Colon (tissue), 2 donors: ENCODE data around the gene CSF1R.

Experiments
- FAIRE-seq: peaks from 2 replicates; lab custom pipeline; 2012; peaks lifted over from hg19 to GRCh38; lab: Jason Lieb, UNC
- donor health status: control.
- donor health status: control.

Gene CSF1R

DNA sequence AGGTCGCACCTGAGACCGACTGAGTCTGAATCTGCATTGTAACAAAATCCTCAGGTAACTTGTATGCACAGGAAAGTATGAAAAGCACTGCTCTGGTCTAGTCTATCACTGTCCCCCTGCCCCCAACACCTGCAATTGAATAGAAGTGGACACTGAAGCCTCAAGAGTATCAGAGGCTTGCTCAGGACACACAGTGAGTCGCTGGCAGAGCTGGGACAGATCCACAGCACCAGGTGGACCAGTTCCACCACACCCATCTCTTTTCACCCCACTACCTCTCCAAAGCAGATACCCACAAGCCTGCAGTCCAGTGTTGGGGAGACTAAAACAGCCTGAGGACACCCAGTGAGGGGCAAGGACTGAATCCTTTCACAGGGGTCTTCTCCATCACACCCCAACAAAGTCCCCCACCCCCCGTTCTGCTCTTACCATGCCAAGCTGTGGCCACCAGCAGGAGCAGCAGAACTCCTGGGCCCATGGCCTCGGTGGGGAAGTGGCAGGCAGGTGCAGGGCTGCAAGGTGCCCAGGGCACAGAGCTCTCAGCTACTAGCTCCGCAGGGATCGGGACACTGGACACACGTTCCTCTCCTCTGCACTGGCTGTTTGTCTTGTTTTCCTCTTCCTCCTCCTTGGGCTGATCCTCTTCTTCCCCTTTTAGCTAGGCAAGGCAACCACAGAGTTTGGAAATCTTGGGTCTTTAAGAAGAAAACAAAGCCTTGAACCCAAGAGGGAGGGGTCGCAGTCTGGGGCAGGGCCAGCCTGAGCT is at the start of gene CSF1R:
TSS of gene CSF1R (minus strand) at position 605 of the 766 bp plus-strand sequence. CDS start at position 478, 127 bp downstream.
- no peak for FAIRE-seq

DNA sequence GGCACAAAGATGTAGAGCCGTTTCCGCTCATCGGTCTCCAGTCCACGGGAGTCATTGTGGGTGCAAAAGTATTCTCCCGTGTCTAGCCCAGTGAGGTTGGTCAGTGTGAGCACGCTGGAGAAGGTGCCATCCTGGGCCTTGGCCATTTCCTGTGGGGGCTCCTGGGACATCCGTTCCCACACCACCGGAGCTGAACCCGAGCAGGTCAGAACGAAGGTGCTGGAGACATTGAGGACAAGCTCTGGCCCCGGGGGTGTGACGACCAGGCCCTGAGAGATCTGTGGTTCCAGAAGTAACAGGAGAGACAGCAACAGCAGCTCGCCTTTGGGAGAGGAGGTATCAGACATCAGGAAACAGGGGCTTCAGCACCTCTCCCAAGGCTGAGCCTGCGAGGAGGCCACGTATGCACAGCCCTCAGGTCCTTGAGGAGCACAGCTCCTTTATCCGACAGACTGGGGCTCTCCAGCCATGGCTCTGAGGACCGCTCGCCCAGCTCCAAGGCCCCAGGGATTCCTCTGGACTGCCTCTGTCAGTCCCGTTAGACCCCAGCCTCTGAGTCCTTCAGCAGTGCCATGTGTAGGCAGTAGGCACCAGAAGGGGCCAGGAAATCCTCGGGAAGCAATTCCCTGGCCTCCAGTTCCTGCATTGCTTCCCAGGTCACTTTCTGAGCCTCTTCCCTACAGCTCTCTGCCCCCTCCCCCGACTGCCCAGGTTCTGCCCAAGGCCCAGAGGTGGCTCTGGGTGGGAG is 49.4 kb upstream of the CSF1R start:
- FAIRE-seq, result no peak

DNA sequence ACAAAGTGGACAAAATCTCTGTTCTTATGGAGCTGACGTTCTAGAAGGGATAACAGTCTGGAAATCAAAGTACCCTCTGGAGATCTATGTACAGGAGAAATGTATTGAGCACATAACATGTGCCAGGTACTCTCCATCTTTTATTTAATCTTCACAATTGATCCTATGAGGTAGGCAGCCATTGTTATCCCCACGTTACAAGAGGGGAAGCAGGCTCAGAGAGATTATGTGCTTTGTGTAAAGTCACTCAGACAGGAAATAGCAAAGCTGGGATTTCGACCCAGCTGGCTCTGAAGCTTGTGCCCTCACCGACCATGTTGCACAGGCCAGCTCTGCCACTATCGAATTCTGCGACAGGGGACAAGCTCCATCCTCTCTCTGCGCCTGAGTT is 47.8 kb upstream of the CSF1R start:
- no peak for FAIRE-seq

DNA sequence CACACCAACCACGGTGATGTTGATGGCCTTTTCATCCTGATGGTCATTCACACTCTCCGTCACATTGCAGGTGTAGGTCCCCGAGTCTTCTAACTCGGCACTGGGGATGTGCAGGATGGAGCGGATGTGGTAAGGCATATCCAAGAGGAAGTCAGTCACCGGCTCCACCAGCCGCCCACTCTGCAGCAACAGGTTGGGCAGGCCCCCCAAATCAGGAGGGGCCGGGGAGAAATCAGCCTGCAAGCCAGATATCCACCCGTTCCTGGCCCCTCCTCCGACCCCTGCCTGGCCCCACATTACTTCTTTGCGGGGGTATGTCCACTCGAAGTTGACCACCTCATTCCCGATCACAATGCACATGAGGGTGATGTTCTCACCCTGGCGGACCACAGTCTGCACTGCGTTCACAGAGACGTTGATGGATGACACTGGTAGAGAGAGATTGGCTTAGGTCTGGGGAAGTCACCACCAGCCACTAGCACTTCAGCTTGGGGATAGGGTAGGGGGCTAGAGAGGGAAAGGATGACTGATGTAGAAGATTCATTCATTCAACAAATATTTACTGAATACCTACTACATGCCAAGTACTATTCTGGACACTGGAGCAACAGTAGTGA is 47.3 kb upstream of the CSF1R start:
- FAIRE-seq, result no peak

DNA sequence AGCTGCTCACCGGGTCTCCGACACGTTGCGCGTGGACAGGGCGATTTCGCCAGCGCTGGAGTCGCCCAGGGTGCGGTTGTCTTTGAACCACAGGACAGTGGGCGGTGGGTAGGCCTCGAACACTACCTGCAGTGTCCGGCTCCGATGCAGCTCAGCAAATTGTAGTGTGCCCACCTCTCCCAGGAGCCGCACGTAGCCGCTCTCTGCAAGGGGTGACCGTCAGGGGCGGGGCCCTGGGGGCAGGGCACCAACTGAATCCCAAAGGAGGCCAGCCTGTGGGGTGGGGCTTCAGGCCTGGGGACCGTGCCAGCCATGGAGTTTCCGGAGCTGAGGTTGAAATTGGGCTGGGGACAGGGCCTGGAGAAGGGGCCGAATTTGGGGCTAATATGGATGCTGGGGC is 46.4 kb upstream of the CSF1R start:
- FAIRE-seq, result no peak

DNA sequence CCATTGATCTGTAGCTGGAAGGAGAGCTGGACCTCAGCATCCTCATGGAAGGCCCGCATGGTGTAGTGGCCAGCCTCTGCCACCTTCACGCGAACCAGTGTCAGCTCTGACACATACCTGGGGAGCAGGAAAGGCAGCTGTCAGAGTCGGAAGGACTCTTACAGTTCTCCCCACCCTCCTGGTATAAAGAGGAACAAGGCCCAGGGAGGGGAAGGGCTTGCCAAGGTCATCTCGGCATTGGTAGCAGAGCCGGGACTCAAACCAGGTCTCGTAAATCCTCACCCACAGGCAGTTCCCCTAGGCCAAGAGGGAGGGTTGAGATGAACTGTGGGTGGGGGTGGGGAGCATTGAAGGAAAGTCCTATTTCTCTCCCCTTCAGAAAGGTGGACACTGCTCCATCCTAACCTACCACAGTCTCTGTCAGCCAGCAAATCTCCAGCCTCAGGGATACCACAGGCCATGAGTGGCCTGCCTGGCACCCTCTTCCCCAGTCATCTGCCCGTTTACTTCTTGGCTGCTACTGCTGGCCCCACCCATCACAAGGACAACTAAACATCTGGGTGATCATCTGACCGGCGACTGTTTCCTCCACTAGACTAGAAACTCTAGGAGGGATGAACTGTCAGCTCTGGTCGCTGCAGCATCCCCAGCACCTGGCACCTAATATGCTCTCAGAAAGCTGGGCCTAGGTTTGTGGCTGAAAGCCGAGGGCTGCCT is 45.8 kb upstream of the CSF1R start:
- no peak for FAIRE-seq

DNA sequence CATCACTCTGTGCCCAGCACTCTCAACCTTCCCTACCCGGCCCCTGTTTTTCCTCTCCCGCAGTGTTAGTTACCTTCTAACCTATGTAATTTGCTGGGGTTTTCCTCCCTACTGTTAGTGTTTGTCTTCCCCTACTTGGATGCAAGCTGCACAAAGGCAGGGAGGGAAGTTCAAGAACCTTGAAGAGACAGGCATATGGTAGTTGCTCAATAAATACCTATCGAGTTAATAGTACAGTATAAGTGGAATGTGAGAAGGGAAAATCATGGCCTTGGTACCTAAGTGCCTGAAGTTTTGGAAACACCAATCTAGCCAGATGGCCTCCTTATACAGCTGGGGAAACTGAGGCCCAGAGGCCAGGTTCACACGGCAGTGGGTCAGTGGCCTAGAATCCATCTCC is 45.1 kb upstream of the CSF1R start:
- FAIRE-seq, result no peak

DNA sequence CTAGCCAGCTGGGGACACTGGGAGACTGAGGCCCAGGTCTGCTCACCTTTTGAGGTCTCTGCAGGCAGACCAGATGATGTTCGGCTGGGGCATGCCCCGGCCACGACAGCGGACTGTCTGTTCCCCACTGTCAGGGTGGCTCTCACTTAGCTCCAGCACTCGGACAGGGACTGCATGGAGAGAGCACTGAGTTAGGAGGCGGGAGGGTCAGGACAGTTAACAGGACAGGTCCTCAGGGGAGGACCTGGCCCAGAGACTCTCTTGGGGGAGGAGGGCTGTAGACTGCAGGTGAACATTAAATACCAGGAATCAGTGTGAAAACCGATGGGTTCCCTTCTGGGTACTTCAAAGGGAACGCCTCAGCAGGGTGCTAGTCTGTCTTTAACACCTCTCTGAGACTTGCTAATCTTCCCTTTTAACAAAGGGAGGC is 44.2 kb upstream of the CSF1R start:
- no peak for FAIRE-seq

DNA sequence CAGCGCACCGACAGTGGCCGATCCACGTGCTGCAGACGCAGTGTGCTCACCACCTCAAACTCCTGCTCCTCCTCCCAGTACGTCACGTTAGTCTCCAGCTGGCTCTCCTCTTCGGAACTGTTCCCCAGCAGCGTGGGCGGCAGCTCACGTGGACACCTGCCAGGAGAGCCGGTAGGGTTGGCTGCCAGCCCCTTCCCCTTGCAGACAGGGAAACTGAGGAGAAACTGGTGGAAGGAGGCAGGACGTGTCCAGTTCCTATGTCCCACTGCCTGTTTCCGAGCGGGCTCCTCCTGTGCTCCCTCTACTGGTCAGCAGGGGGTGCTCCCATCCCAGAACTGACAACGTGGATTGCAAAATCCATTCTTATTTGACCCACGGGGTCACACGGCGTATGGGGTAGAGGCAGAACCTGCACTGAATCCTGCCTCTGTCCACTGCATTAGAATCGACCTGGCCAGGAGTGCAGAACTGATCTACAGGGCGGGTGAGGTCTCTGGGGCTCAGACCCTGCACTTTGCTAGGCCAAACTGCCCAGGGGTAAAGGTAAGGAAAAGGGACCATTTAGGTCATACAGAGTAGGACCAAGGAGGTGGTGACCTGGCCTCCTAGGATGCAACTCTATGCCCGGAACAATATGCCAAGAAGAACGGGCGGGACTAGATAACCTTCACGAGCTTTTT is 43.6 kb upstream of the CSF1R start:
- FAIRE-seq, result no peak

DNA sequence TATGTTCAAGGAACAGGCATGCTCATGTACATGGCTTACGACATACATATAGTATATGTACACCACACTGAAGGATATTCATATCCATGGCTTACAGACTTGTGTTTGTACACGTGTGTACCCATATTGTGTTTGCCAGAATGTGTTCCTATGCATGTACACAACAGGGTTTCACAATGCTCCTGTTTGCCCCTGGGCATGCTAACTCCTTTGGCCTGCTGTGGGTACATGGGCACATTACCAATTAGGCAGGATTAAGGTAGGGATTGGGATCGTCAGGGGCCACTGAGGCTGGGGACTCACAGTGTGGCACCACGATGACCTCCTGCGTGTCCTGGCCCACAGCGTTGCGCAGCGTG is 43.1 kb upstream of the CSF1R start:
- no peak for FAIRE-seq

DNA sequence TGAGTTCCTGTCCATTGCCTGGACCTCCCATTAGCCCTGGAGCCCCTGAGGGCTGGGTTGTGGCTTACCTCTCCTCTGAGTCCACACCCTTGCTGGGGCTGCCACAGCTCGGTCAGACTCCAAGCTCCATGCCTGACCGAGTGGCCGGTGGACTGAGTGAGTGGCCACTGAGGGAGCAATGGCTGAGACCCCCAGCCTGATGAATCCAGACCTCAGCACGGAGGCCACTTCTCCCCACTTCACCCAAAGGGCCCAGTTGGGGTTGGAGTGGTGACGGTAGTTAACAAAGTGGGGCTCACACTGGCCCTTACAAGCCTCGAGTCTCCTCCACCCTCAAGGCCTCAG is 40.5 kb upstream of the CSF1R start:
- no peak for FAIRE-seq

DNA sequence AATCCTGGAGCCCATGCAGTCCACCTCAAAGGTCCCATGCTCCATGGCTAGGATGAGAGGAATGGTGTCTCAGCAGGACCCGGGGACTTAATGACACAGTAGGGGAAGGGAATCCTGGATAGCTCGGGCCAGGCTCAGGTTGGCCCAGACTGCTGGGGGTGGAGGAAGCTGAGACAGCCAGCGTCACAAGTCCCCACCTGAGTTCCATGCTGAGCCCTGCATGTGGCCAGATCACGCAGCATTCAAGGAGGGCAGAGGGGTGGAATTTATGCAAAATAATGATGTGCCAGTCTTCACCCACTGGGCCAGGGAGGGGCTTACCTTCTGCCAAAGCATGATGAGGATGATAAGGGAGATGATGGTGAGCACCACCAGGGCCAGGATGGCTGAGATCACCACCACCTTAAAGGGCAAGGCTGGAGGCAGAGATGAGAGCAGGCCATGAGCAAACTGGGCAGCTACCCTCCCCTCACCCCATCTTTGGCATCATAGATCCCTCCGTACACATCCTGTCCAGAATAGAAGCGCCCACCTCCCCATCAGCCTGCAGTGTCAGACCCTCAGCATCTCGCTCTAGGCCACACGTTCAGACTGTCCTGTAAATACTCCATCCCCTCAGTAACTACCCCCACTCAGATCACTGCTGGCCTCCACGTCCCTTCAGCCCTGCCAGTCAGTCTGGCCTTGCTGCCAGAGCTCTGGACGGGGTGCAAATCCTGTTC is 40.0 kb upstream of the CSF1R start:
- FAIRE-seq, result no peak

DNA sequence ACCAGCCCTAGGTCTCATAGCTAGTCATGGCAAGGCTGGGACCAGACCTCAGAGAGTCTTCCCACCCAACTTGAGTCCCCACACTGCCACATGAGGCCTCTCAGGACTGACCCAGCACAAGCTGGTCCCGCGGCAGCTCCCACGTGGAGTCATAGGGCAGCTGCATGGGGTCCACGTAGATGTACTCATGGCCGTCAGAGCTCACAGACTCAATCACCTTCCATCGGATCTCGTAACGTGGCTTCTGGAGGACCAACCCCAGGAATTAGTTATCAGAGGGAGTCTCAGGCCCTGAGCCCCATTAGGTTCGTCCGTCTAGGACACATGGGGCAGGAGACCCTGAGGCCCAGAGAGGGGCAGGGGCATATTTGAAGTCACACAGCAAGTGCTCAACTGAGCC is 39.0 kb upstream of the CSF1R start:
- no peak for FAIRE-seq

DNA sequence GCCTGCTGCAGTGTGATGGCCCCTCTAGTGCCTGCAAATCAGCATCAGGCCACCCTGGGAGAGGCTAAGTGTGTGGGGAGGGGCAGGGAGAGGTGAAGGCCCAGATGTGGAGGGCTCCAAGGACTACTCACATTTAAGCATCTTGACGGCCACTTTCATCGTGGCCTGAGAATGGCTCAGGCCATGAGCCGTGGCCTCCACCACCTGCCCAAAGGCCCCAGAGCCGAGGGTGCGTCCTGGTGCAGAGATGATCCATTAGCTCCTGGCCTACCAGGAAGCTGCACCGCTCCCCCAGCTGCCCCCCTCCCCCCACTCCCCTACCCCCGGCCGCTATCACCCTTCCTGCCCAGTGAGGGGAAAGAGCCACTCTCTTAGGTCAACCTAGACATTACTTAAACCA is 38.2 kb upstream of the CSF1R start:
- FAIRE-seq, result no peak

DNA sequence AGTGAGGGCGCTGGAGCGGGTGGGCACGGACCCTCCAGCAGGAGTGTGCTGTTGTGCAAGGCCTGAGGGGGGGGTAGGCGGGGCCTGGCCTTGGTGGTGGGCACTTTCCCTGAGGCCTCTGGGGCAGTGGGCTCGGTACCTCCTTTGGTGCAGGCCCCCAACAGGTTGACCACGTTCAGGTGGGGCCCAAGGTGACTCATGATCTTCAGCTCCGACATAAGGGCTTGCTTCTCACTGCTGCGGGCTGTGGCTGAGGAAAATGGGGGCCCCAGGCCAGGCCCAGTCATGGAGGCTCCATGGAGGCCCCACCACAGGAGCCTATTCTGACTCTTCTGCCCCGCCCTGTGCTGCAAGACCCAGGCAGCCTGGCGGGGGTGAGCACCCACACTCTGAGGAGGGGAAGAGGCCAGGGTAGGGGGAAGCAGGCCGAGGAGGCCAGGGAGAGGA is 37.8 kb upstream of the CSF1R start:
- FAIRE-seq, result no peak

DNA sequence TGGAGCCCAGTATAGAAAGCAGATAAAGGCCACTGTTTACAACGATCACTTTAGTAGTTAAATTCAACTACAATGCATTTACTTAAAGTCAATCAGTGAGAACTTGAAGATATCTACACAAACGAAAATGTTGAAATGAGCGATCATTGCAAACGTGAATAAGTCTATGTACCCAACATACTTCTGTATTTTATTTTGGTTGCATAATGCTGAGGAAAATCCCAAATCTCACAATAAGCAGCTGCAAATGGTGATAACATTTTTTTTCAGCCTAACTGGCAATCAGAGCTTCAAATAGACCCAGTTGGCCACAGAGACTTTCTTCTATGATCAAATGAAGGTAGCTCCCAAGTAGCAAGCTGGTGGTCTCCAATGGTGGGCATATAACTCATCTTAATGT is 37.2 kb upstream of the CSF1R start:
- FAIRE-seq, result no peak

DNA sequence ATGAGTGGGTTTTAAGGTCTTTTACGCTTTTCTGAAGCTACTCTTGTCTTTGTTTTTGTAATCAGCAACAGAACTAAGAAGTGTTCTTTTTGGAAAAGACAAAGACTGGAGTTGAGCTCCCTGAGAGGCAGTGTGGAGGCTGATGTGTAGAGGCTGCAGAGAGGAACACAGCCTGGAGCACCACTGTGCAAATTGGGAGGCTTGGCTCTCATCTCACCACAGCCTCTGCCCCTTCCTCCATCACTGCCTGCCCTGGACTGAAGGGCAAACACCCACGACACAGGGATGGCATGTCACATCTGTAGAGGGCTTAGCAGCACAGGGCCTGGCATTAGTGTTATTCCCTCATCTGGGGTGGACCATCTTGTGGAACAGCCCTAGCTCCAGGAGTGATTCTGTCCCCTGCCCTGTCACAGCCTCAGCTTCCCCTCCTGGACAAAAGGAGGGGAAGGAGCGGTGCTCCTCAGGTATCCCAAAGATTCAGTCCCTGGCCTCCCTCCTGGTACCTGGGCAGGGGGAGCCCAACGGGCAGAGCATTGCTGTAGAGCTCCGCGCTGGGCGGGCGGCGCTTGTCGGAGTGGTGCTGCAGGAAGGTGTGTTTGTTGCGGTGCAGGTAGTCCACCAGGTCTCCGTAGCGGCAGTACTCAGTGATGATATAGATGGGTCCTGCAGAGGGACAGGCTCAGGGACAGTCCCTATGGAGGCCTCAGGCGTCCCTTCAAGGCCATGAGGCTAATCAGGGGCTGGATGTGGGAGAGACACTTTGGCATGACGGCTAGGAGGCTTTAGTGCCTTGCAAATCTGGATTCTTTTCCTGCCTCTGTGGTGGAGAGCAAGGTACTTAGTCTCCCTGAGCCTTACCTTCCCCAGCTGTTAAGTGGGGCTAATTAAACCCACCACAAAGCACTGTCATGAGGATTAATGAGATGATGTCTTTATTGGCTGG is 36.5 kb upstream of the CSF1R start:
- FAIRE-seq, result no peak

DNA sequence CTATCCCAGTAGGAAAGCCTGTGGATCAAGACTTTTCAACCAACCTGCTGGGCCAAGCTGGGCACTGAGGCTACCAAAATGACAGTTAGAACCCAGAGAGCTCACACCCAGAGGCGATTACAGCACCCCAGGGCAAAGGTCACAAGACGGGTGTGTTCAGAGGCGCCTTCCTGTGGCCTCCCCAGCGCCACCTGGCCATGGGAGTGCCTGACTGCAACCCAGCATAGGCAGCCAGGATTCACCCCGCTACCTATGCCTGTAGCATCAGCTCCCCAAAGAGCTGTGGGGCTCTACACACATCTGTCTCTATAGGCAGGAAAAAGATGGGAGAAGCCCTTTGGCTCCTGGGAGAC is 35.8 kb upstream of the CSF1R start:
- FAIRE-seq, result no peak

DNA sequence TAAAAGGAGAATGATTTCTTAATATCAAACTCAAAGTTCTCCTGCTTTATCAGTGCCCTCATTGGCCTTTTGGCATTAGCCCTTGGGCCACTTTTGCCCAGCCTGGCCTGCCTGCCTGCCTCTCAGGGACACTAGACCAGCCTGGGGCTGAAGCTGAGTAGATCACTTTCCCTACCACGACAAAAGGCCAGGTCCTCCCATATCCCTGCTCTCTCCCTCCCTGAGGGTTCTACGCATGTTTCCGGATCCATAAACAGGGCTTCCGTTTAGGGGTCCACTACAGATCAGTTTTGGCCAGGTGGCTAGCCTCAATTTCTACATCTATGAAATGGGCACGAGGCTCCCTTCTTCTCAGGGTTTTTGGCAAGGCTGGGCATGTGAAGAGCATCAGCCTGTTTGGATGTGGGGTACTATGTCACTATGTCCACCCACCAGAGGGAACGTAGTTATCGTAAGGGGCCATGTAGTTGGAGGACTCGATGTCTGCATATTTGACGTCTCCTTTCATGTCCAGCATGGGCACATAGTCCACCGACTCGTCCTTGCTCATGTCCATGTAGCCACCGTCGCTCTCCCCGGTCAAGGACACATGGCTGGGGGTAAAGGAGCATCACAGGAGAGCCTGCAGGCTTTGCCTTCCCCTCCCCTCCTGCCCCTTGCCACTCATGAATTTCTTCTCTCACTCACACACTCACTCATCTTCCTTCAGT is 35.2 kb upstream of the CSF1R start:
- FAIRE-seq, result no peak
